ENCODE measurements around the gene TESK2.

GRCh38 chr1:45452503-45452902, 38.5 kb downstream of the TESK2 start:
- TF ChIP-seq SUZ12 (IDR thresholded peaks at IDR 0.05; ENCODE audit: extremely low read depth, insufficient read depth, insufficient read length) (no peak), ZNF274 (IDR thresholded peaks at IDR 0.05; ENCODE audit: low read depth, low read length) (no peak)
